Measurements from ENCODE around the gene TPCN1.

The TPCN1 gene

DNA sequence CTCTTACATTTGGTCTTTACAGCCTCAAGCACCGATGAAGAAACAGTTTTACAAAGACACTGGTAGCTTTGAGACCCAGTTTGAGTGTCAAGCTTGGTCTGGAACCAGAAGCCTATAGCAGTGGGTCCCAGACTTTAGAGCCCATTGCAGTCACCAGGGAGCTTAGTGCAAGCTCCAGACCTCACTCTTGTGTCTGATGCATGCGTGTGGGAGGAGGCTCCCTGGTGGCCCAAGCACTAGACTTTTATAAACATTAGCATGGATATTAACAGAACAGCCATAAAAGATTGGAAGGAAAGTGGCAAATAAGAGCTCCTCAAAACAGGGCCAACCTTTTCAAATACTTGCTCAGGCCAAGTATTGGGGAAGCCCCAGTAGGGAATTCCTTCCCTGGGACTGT lies 68.1 kb downstream of the TPCN1 start:
- no peak overlapping the region for H3K4me3 ChIP-seq (ENCODE audit: control insufficient read depth, low read depth, low read length)
- TF ChIP-seq CTCF (conservative IDR thresholded peaks at IDR 0.05; ENCODE audit: control insufficient read depth, insufficient read depth, low read depth, low read length), result no peak
- no peak for DNase-seq (ENCODE audit: low read depth)

GRCh38 chr12:113290506-113290905 lies 69.2 kb downstream of the TPCN1 start:
- TF ChIP-seq CTCF (conservative IDR thresholded peaks at IDR 0.05; ENCODE audit: control insufficient read depth, insufficient read depth, low read depth, low read length), result no peak
- DNase-seq (ENCODE audit: low read depth), result no peak
- no peak overlapping the region for H3K4me3 ChIP-seq (ENCODE audit: control insufficient read depth, low read depth, low read length)

DNA sequence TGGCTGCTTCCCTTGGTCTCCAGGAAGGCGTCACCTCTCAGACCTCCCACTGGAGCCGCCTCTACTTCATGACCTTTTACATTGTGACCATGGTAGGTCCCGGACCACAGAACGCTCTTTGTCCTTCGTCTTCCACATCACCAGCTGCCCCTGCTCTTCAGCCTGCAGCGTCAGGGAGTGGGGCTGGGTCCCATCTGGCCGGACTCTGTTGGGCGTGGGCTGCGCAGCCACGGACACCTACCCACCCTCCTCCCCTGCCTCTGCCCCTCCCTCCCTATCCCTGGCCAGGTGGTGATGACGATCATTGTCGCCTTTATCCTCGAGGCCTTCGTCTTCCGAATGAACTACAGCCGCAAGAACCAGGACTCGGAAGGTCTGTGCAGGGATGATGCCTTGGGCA lies 70.3 kb downstream of the TPCN1 start:
- TF ChIP-seq CTCF (conservative IDR thresholded peaks at IDR 0.05; ENCODE audit: control insufficient read depth, insufficient read depth, low read depth, low read length), result no peak
- no peak for DNase-seq (ENCODE audit: low read depth)
- no peak overlapping the region for H3K4me3 ChIP-seq (ENCODE audit: control insufficient read depth, low read depth, low read length)

DNA sequence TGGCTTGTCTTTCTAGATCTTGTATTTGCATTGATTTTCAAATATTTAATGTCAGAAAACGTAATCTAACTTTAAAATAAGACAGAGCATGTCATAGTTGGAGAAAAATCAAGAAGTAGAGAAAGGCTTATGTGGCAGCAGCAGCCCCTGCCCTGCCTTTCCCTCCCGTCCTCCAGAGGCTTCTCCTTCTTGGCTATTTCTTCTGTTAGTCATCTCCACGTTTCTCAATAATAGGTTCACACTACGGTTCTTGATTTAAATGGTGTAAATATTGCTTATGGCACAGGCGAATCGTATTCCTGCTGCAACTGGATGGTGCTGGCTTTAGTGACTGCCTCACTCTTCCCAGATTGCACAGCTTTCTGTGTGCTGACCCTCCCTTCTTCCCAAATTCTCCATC lies 70.8 kb downstream of the TPCN1 start:
- no peak overlapping the region for H3K4me3 ChIP-seq (ENCODE audit: control insufficient read depth, low read depth, low read length)
- peak; percentile 69 for DNase-seq (ENCODE audit: low read depth)
- no peak for TF ChIP-seq CTCF (conservative IDR thresholded peaks at IDR 0.05; ENCODE audit: control insufficient read depth, insufficient read depth, low read depth, low read length)

- no peak overlapping the region for H3K4me3 ChIP-seq (ENCODE audit: control insufficient read depth, low read depth, low read length)
- no peak for DNase-seq (ENCODE audit: low read depth)
- no peak for TF ChIP-seq CTCF (conservative IDR thresholded peaks at IDR 0.05; ENCODE audit: control insufficient read depth, insufficient read depth, low read depth, low read length)
Observed at GRCh38 chr12:113292547-113292946, 71.3 kb downstream of the TPCN1 start.

- TF ChIP-seq CTCF (conservative IDR thresholded peaks at IDR 0.05; ENCODE audit: control insufficient read depth, insufficient read depth, low read depth, low read length), result no peak
- no peak for DNase-seq (ENCODE audit: low read depth)
- H3K4me3 ChIP-seq (ENCODE audit: control insufficient read depth, low read depth, low read length), result no peak overlapping the region
Observed at GRCh38 chr12:113293100-113293499, 71.8 kb downstream of the TPCN1 start.

- no peak overlapping the region for H3K4me3 ChIP-seq (ENCODE audit: control insufficient read depth, low read depth, low read length)
- no peak for DNase-seq (ENCODE audit: low read depth)
- no peak for TF ChIP-seq CTCF (conservative IDR thresholded peaks at IDR 0.05; ENCODE audit: control insufficient read depth, insufficient read depth, low read depth, low read length)
Observed at GRCh38 chr12:113295886-113296556, 74.8 kb downstream of the TPCN1 start.
